Bronchial epithelial cell (primary cell): Measurements from ENCODE around the gene ELP6. TPM values are rescaled to one million over a fixed set of nuclear protein-coding genes. Genes with fewer than 3 reads are reported as not detected.

Source experiments
- DNase-seq: peaks from one replicate; pipeline ENCODE4 v3.0.0-alpha.2; 2010; ENCODE audit warnings: low read depth
- FAIRE-seq: peaks from 2 replicates; lab custom pipeline; 2011; peaks lifted over from hg19 to GRCh38; lab: Jason Lieb, UNC
- H3K27me3 ChIP-seq: 2 replicates; pipeline ENCODE4 v1.5.1; 2011; ENCODE audit warnings: low read length; ENCODE audit not compliant: control insufficient read depth, insufficient read depth
- H3K36me3 ChIP-seq: 2 replicates; pipeline ENCODE4 v1.5.1; 2011; ENCODE audit warnings: low read length; ENCODE audit not compliant: control insufficient read depth, insufficient read depth
- H3K4me3 ChIP-seq: 2 replicates; pipeline ENCODE4 v1.5.1; 2011; ENCODE audit warnings: mild to moderate bottlenecking, low read depth, low read length, control low read depth
- total RNA-seq: library from RNA; depleted of rRNA; stranded (reverse); fragments of >200 nt; gene quantifications from 2 replicates; pipeline ENCODE4 v1.2.1, GENCODE V29; 2014
- TF ChIP-seq, protein P1 (sequence below): IDR thresholded peaks from 2 replicates; pipeline ENCODE4 v1.5.1; 2011; ENCODE audit warnings: mild to moderate bottlenecking, moderate library complexity, low read length, control low read depth, inconsistent platforms; ENCODE audit not compliant: insufficient read depth, severe bottlenecking

Gene ELP6, protein sequence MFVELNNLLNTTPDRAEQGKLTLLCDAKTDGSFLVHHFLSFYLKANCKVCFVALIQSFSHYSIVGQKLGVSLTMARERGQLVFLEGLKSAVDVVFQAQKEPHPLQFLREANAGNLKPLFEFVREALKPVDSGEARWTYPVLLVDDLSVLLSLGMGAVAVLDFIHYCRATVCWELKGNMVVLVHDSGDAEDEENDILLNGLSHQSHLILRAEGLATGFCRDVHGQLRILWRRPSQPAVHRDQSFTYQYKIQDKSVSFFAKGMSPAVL
- total RNA-seq = 23.0 and 27.4 TPM in 2 replicates

DNA sequence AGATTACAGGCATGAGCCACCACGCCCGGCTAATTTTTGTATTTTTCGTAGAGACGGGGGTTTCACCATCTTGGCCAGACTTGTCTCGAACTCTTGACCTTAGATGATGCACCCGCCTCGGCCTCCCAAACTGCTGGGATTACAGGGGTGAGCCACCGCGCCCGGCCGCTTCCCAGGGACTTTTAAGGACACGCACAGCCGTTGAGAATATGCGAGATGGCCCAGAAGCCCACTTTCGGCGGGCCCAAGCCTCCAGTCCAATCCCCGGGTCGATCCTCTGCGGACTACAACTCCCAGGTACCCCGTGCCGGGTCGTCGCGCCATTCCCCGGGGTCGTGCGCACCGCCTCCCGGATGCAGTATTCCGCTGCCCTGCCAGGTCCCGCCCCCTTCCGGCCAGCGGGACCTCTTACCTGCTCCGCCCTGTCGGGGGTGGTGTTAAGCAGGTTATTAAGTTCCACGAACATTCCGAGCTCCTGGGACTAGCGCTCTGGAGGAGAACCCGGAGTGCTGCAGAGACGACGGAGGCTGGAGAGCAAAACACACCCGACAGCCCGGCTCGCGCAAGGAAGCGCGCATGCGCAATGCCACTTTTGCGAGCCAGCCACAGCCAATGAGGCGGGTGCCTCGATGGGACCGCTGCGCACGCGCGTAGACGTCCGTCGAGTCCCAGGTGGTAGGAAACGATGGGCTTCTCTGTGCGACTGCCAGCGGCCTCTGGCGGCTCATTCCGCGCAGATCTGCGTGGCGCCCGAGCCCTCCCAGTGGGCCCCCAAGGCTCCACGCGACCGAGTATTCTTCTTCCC, at the start of gene ELP6:
ELP6 (minus strand) TSS at position 588 of the 805 bp plus-strand sequence; CDS start at position 466, 122 bp downstream.
- DNase-seq (peak; percentile 85), FAIRE-seq (no peak)

DNA sequence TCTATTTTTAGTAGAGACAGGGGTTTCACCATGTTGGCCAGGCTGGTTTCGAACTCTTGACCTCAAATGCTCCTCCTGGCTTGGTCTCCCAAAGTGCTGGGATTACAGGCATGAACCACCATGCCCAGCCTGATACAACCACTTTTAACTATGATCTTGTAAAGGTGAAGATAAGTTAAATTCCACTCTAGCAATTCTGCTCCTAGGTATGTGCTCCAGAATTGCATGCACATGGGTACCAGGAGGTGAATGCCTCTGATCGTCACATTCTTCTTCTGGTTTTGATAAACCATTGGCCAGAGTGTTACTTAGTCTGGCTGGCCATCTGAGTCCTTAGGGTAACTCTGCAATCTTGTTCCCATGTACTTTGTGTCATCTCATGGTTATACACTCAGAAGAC, 42.8 kb upstream of the ELP6 start:
- DNase-seq = no peak
- TF ChIP-seq, protein P1, sequence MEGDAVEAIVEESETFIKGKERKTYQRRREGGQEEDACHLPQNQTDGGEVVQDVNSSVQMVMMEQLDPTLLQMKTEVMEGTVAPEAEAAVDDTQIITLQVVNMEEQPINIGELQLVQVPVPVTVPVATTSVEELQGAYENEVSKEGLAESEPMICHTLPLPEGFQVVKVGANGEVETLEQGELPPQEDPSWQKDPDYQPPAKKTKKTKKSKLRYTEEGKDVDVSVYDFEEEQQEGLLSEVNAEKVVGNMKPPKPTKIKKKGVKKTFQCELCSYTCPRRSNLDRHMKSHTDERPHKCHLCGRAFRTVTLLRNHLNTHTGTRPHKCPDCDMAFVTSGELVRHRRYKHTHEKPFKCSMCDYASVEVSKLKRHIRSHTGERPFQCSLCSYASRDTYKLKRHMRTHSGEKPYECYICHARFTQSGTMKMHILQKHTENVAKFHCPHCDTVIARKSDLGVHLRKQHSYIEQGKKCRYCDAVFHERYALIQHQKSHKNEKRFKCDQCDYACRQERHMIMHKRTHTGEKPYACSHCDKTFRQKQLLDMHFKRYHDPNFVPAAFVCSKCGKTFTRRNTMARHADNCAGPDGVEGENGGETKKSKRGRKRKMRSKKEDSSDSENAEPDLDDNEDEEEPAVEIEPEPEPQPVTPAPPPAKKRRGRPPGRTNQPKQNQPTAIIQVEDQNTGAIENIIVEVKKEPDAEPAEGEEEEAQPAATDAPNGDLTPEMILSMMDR = no peak
- Histone ChIP-seq H3K4me3 (no peak overlapping the region), H3K27me3 (no peaks in the 10 kb centered on the region), H3K36me3 (no peaks in the 10 kb centered on the region)
- FAIRE-seq = no peak

More for the DNA sequence above, at the start of gene ELP6:
- Histone ChIP-seq H3K4me3 (peak within 1 kb of the TSS; percentile 67), H3K36me3 (peaks cover 4% of the 10 kb centered on the region), H3K27me3 (no peaks in the 10 kb centered on the region)
- TF ChIP-seq, protein P1 = peak; percentile 73

GRCh38 chr3:47554335-47554734, 40.8 kb upstream of the ELP6 start:
- Histone ChIP-seq H3K4me3 (no peak overlapping the region), H3K36me3 (no peaks in the 10 kb centered on the region), H3K27me3 (no peaks in the 10 kb centered on the region)
- TF ChIP-seq, protein P1 = no peak
- DNase-seq = no peak
- no peak for FAIRE-seq

GRCh38 chr3:47553407-47553806, 39.9 kb upstream of the ELP6 start:
- DNase-seq (no peak), FAIRE-seq (no peak)
- Histone ChIP-seq H3K4me3 (no peak overlapping the region), H3K36me3 (no peaks in the 10 kb centered on the region), H3K27me3 (no peaks in the 10 kb centered on the region)
- TF ChIP-seq, protein P1 = no peak

- Histone ChIP-seq H3K36me3 (no peaks in the 10 kb centered on the region), H3K4me3 (no peak overlapping the region), H3K27me3 (peaks cover 3% of the 10 kb centered on the region)
- no peak for FAIRE-seq
- TF ChIP-seq, protein P1 = no peak
- DNase-seq = no peak
These were observed 29.1 kb upstream of the ELP6 start for GRCh38 chr3:47542471-47543173.
